ENCODE data around the gene MYO16.

The MYO16 gene

DNA sequence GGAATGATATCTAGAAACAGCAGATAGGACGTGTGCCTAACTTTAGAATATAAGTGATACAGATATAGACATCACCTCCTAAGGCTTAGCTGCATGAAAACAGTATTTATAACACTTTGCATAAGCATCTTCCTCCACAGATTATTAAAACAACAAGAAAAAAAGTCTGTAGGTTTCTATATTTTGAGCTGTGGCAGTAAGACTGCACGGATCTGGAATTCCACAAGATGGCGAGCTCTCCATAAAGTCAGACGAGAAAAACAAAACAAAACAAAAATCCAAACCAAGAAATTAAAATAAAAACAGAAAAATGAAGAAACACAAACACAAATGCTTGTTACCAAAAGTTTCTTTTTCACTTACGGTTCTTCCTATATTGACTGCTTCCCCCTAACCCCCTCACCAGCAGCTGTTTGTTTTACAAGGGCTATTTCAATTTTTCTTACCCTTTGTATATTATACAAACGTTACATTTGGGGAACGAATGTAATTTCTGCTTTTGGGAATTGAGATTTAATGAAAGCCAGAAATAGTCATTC is 285.8 kb downstream of the MYO16 start:
- intact Hi-C loops (cut with DNase I; ENCODE audit: low total_unique reads): no loop called here
- H3K4me3 ChIP-seq: peak overlapping the region; percentile 24 to 34
- H3K27ac ChIP-seq: peak overlapping the region; percentile 84
- peaks cover 0 to 47% (median 19%) of the 10 kb centered on the region in 4 donors for H3K4me1 ChIP-seq
- TF ChIP-seq, protein P1, sequence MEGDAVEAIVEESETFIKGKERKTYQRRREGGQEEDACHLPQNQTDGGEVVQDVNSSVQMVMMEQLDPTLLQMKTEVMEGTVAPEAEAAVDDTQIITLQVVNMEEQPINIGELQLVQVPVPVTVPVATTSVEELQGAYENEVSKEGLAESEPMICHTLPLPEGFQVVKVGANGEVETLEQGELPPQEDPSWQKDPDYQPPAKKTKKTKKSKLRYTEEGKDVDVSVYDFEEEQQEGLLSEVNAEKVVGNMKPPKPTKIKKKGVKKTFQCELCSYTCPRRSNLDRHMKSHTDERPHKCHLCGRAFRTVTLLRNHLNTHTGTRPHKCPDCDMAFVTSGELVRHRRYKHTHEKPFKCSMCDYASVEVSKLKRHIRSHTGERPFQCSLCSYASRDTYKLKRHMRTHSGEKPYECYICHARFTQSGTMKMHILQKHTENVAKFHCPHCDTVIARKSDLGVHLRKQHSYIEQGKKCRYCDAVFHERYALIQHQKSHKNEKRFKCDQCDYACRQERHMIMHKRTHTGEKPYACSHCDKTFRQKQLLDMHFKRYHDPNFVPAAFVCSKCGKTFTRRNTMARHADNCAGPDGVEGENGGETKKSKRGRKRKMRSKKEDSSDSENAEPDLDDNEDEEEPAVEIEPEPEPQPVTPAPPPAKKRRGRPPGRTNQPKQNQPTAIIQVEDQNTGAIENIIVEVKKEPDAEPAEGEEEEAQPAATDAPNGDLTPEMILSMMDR (IDR thresholded peaks at IDR 0.05): peak; percentile 60 to 63
- no peaks in the 10 kb centered on the region for H3K36me3 ChIP-seq
- H3K9me3 ChIP-seq: no peaks in the 10 kb centered on the region
- H3K27me3 ChIP-seq: no peaks in the 10 kb centered on the region
- DNase-seq: no peak

DNA sequence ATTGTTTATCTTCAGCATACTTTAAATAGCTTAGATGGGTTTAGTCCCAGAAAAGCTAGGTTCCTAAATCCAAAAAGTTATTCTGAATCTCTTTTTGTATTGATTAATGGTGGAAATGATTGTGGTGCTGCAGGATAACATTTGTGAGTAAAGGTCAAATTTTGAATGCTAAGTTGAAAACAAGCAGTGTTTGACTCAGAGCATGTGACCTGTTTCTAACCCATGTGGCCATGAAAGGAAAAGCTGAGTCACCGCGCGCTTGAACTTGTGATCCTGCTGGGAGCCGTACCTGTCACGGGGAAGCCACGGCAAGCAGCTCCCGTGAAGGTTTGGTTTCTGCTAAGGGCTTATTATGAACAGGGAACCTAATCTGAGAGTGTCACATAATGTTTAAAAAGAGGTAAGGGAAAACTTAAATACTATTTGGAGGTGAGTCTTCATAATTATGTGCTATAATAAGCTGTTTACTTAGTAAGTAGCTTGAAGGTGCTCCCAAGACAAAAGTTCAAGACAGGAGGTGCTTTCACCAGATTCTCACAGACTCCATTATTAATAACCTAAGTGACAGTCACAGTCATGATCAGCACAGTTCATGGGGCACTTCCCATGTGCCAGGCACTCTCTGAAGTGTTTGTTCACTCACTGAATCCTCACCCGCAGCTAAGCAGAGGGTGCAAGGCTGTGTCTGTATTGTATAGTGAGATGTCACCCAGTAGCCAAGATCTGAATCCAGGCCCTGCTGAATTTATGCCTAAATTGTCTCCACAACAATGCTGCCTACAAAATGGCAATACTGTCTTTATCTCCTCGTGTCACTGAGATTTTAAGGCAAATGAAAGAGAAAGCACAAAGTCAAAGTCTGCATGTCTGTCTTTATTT is 286.5 kb downstream of the MYO16 start:
- peak overlapping the region; percentile 24 to 34 for H3K4me3 ChIP-seq

DNA sequence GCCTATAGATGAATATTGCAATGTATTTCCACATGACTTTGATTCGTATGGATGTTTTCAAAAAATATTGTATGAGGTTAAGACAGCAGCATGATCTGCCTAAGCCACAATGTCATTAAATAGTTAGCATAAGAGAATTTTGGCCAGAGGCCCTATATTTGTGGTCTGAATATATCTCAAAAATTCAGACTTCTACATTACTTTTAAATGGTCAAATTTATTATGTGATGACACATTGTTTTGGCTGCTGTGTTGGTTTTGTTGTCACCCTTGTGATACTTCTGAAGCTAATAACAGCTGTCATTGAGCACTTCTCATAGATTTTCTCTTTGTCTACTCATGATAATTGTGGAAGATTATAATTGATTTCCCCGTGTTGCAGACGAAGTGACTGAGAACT is 288.2 kb downstream of the MYO16 start:
- intact Hi-C loops (cut with DNase I; ENCODE audit: low total_unique reads): no loop called here
- H3K27me3 ChIP-seq: no peaks in the 10 kb centered on the region
- H3K36me3 ChIP-seq: no peaks in the 10 kb centered on the region
- H3K4me1 ChIP-seq: peaks cover 0 to 47% (median 19%) of the 10 kb centered on the region in 4 donors
- TF ChIP-seq, protein P1 (IDR thresholded peaks at IDR 0.05): no peak
- no peaks in the 10 kb centered on the region for H3K9me3 ChIP-seq
- peak overlapping the region; percentile 84 for H3K27ac ChIP-seq
- no peak overlapping the region for H3K4me3 ChIP-seq
- no peak for DNase-seq

More for the DNA sequence above, 286.5 kb downstream of the MYO16 start:
- H3K4me1 ChIP-seq: peaks cover 0 to 47% (median 19%) of the 10 kb centered on the region in 4 donors
- TF ChIP-seq, protein P1 (IDR thresholded peaks at IDR 0.05): no peak
- intact Hi-C loops (cut with DNase I; ENCODE audit: low total_unique reads): no loop called here
- H3K27me3 ChIP-seq: no peaks in the 10 kb centered on the region
- DNase-seq: peak; percentile 90 to 93
- peak overlapping the region; percentile 84 for H3K27ac ChIP-seq
- H3K9me3 ChIP-seq: no peaks in the 10 kb centered on the region
- no peaks in the 10 kb centered on the region for H3K36me3 ChIP-seq

DNA sequence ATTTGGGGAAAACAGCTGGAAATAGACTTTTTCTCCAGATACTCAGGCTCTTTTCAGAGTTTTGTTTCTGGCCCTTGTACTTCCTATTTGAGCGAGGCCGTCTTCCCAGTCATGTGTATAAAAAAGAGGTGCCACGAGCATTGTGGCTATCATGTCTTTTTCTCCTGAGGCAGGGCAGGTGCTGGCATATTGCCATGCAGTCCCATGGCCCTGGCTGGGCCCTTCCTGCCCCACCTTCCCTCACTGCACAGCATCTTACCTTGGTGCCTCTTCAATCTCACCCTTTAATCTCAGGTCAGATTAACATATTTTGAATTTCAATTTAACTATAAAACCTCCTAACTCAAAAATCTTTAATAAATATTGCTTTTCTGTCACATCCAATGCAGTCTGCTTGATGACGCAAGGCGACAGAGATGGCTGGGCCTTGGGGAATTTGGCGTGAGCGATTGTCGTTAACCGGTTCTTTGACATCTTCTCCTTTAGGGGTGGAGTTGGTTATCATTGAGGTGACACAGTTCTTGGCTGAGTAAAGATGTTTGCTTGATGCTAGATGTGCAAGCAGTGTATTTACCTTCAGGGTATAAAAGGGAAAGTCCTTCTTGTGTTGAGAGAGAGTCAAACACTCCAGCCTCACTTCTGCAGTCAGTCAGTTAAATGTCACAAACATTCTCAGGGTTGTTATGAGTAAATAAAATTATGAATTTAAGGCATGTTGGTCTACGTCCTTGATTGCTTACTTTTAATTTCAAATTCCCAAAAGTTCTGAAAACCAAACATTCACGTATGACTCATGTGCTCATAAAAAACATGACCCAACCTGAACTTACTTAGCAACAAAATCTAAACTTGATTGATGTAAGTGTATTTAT is 289.9 kb downstream of the MYO16 start:
- H3K9me3 ChIP-seq: no peaks in the 10 kb centered on the region
- H3K4me3 ChIP-seq: no peak overlapping the region
- peak overlapping the region; percentile 6 to 84 for H3K27ac ChIP-seq
- no peak for DNase-seq
- peaks cover 0 to 44% (median 17%) of the 10 kb centered on the region in 4 donors for H3K4me1 ChIP-seq
- no peaks in the 10 kb centered on the region for H3K36me3 ChIP-seq
- intact Hi-C loops (cut with DNase I; ENCODE audit: low total_unique reads): no loop called here
- TF ChIP-seq, protein P1 (IDR thresholded peaks at IDR 0.05): no peak
- H3K27me3 ChIP-seq: no peaks in the 10 kb centered on the region

DNA sequence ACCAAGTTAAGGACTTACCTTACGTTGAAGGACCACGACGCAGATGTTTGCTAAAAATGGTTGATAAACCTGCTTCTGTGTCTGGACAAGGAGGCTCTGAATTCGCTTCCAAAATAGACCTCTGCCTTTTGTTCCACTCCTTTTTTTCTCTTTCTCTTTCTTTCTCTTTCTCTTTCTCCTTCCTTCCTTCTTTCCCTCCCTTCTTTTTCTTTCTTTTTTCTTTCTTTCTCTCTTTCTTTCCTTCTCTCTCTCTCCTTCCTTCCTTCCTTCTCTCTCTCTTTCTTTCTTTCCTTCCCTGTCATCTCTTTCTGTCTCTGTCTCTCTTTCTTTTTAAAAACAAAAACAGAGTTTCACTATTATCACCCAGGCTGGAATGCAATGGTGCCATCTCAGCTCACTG is 290.7 kb downstream of the MYO16 start:
- Histone ChIP-seq H3K9me3 (no peaks in the 10 kb centered on the region), H3K27me3 (no peaks in the 10 kb centered on the region), H3K36me3 (no peaks in the 10 kb centered on the region), H3K27ac (peak overlapping the region in 1 of 2 donors; percentile 84), H3K4me1 (peaks cover 0 to 36% (median 10%) of the 10 kb centered on the region in 4 donors), H3K4me3 (no peak overlapping the region)
- no peak for DNase-seq
- intact Hi-C loops (cut with DNase I; ENCODE audit: low total_unique reads): no loop called here
- TF ChIP-seq, protein P1 (IDR thresholded peaks at IDR 0.05): no peak
